T follicular helper cell (primary cell): Measurements from ENCODE around the gene HSD17B7.
A peak's percentile ranks its signal among the peaks of the same experiment; 100 is the strongest.
"Not testable (repeated sequence)": the region's sequence is repeated elsewhere in the genome, so short reads cannot be mapped to it uniquely, and the experiment has no call there.

Experiments
- DNase-seq: peaks from one replicate; pipeline ENCODE4 v3.0.0-alpha.2; 2020; ENCODE audit warnings: low read depth
- total RNA-seq, 2 experiments: gene quantifications; one replicate each; lab custom pipeline; 2026; lab: John Stamatoyannopoulos, UW

The HSD17B7 gene
- total RNA-seq = 20.4 to 23.6 reads per million in 2 experiments

DNA sequence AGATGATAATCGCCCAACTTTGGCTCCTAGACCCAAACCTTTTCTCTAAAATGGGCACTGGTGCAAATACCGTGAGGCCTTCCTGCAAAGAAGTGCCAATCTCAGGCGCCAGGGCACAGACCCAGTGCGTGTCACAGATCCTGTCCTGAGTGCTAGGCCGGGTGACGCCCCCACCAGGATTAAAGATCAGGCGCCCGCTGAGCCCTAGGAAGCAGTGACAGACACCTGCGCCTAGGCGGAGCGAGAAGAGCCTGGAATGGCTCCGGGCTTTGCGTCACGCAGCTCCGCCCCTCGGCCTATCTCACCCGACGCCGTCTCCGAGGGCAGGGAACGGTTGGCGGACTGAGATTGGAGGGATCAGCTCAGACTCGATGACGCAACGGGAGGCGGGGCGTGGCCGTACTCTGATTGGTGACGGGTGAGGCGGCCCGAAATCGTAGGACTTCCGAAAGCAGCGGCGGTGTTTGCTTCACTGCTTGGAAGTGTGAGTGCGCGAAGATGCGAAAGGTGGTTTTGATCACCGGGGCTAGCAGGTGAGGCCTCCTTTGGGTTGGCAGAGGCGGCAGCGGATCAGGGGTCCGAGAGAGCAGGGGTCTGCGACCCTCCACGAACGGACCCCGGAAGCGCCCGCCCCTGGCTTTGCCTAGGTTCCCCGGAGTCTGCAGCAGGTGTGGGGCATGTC lies at the start of gene HSD17B7:
Gene HSD17B7, plus strand, starts transcription at position 400 of the 682 bp plus-strand sequence. Its CDS starts 99 bp downstream, at position 499.
- peak; percentile 73 for DNase-seq

DNA sequence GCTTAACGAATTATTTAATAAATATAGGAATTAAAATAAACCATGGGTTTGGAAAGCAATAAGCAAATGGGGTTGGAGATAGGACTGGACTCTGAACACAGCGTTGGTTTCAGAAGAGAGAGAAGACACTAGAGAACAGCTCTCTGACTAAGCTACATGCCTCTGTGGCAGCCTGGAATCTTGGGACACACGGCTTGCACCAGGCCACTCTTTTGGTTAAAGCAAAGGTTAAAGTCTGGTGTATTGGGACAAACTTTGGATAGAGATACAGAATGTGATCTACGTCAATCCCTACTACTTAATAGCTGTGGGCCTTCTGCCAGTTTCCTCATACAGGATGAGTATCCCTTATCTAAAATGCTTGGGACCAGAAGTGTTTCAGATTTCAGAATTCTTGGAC lies 49.7 kb upstream of the HSD17B7 start:
- DNase-seq = no peak

DNA sequence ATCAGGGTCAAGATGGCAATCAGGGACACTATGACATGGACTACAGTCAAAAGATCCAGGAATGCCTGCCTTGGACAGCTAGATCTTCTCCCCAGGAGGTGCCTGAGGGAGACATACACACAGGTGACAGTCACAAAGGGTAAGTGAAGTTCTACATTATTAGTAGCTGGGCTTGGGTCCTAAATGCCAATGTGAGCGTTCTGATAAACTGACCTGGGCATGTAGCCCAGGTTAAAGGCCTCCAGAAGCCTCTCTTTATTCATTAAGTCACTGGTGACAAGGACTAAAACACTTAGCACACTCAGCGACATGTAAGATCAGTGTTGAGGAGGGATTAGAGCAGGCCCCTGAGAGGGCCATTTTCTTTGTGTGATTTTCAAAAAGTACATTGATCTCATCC lies 48.9 kb upstream of the HSD17B7 start:
- DNase-seq = no peak

- not testable (repeated sequence) for DNase-seq
Observed at GRCh38 chr1:162746264-162746942, 44.1 kb upstream of the HSD17B7 start.

GRCh38 chr1:162753001-162753658 lies 37.4 kb upstream of the HSD17B7 start:
- DNase-seq = no peak

GRCh38 chr1:162753998-162754585 lies 36.4 kb upstream of the HSD17B7 start:
- DNase-seq = no peak

DNA sequence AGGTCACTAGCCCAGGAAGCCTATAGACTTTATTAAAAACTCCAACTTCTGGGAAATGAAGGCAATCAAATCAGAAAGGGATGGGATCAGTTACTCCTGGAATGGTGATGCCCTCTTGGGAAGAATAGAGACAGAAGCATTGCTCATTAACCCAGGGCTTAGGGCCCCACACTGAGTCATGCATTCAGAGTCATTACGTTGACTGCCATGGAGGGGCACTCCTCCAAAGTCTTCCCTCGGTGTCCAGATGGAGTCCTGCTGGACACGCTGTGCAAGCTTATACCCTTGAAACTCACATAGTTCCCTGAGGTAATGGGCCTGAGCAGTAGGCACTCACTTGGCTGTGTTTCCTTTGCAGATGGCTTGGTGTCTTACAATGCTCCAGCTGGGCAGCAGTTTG lies 35.2 kb upstream of the HSD17B7 start:
- DNase-seq = no peak

DNA sequence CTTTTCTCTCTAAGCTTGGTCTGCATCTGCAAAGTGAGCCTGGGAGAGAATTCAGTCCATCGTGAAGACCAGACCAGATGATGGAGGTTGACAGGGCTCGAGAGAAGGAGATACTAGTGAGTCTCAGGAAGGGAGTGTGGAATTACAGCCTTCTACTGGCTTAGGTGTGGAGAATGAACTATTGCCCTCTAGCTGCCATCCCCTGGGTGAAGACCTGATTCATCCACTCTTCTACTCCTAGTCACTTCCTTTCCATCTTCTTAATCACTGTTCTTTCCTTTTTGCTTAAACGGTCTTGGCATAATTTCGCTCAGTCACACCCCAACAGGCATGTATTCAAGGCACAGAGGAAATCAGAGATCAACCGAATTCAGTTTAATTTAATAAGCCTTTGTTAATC lies 34.0 kb upstream of the HSD17B7 start:
- DNase-seq = no peak

GRCh38 chr1:162757476-162757875 lies 33.0 kb upstream of the HSD17B7 start:
- DNase-seq = no peak

DNA sequence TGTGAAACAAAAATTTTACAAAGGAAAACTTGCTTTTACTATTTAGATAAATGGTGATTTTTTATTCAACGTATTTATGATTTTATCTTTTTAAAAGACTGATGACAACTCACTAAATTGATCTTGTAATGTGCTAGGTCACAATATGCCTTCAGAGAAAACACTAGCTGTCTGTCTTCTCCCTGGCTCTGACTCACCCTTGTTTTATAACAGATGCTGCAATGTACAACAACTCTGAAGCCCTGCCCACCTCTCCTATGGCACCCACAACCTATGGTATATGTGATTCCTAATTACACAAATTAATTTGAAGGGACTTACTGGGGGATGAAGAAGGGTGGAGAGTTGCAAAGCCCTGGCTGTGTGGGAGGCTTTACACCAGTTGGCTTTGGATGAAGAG lies 24.7 kb upstream of the HSD17B7 start:
- DNase-seq = no peak

- no peak for DNase-seq
Observed at GRCh38 chr1:162772571-162773154, 17.8 kb upstream of the HSD17B7 start.

DNA sequence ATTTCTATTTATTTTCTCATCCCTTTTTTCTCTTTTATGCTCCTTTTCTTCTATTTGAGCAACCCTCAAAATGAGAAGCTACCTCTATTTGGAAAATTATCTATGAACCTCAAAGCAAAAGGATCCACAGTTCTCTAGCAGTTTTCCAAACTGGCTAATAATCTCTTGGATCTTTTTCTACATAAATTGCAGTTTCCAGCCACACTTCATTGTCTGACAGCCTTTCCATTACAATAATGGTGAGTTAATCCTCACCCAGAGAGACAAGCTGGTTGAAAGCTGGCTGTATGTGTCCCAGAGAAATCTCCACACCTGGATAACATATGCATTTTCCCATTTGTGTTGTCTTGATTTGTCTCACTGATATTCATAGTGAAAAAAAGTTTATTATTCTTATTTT lies 16.5 kb upstream of the HSD17B7 start:
- no peak for DNase-seq

GRCh38 chr1:162779043-162779442 lies 11.5 kb upstream of the HSD17B7 start:
- no peak for DNase-seq

DNA sequence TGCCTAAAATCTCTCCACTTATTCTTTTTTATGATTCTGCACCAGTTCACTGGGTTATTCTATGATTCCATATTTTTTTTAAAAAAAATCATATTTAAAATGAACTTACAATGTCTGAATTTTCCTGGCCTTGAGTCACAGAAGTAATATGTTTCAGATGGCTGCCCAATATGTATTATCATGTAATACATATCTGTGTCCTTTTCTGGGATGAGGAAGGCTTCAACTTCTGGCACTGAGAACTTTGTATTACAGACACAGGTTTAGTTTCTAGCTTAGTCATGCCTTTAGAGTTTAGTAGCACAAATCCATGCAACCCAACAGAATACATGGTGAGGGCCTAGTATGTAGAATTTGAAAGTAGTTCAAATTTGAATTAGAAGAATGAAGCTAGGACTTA lies 7.8 kb upstream of the HSD17B7 start:
- DNase-seq = no peak

GRCh38 chr1:162784926-162785325 lies 5.6 kb upstream of the HSD17B7 start:
- not testable (repeated sequence) for DNase-seq

- DNase-seq = not testable (repeated sequence)
Observed at GRCh38 chr1:162788783-162789182, 1.7 kb upstream of the HSD17B7 start.

- not testable (repeated sequence) for DNase-seq
Observed at GRCh38 chr1:162790985-162791357, 469 bp downstream of the HSD17B7 start.

- not testable (repeated sequence) for DNase-seq
Observed at GRCh38 chr1:162794284-162794683, 3.8 kb downstream of the HSD17B7 start.

- not testable (repeated sequence) for DNase-seq
Observed at GRCh38 chr1:162796617-162797279, 6.2 kb downstream of the HSD17B7 start.

DNA sequence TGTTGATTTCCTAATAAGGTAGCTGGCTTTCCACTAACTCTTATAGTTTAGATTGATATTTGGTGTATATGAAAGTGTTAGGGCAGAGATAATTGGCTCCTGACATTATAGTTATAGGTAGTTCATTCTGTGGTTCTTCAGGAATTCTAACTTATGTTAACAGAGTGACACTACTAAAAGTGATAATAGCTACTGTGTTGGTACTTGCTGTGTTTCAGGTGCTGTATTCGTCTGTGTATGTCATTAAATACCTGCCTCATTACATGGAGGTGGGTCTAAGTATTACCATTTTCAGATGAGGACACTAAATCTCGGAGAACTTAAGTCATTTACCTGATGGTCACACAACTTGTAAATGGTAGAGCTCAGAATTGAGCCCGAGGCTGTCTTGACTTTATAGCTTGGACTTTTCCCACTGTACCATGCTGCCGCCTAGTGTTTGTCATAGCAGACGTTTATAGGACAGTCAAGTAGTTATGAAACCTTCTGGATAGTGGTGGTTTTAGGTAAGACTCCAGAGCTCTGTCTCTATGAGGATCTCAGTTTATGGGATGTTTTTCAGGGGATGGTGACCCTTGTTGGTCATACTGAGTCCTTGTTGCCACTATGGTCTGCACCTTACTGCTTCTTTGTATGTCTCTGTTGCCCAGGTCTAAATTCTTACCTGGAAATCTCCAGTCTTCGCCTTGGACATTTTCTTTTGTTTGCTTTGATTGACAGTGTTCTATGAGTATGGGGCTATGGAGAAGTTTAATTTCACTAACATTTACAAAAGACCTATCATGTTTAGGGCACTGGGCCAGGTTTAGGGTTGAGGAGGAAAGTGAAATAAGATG lies 9.7 kb downstream of the HSD17B7 start:
- DNase-seq = not testable (repeated sequence)

- DNase-seq = not testable (repeated sequence)
Observed at GRCh38 chr1:162807503-162807902, 17.0 kb downstream of the HSD17B7 start.
